ENCODE measurements around the gene PLSCR5.

Gene PLSCR5

GRCh38 chr3:146585156-146585555 is 20.0 kb downstream of the PLSCR5 start:
- DNase-seq (ENCODE audit: low read depth): no peak

GRCh38 chr3:146581951-146582467 is 23.1 kb downstream of the PLSCR5 start:
- DNase-seq (ENCODE audit: low read depth): no peak

DNA sequence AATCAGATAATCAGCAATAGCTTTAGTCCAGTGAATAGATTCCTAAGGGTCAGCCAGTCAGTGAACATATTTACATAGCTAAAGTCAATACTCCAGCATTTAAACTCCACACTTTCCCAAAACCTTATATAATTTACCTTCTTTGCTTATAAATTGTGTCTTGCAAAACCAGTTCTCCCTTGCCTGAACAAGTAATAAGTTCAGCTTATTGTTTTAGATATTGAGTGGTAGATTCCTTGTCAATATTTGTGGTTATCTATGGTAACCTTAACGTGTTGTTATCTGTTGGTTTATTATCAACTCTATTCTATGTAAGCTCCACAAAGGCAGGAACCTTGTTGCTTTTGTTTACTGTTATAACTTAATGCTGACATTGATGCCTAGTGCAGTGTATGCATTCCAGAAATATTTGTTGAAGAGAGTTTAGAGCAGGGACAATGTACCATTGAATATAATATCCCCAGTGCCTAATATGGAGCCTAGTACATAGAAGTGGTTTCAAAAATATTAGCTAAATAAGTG is 24.0 kb downstream of the PLSCR5 start:
- DNase-seq (ENCODE audit: low read depth): no peak

DNA sequence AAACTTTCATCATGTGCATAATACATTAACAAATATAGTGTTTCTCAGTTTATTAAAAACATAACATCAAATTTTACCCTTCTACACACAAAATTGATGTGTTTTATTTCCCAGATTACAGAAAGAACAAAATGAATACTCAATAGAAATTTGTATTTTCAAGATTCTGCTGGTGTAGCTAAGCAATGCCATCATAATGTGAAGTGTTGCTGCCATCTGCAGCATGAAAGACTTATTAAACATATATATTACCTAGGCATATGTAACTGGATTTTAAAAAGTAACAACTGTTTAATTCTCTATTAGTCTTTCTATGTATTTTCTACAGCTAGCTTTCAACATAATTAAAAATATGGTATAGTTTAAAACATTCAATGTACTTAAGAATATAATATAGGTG is 27.5 kb downstream of the PLSCR5 start:
- DNase-seq (ENCODE audit: low read depth): no peak

DNA sequence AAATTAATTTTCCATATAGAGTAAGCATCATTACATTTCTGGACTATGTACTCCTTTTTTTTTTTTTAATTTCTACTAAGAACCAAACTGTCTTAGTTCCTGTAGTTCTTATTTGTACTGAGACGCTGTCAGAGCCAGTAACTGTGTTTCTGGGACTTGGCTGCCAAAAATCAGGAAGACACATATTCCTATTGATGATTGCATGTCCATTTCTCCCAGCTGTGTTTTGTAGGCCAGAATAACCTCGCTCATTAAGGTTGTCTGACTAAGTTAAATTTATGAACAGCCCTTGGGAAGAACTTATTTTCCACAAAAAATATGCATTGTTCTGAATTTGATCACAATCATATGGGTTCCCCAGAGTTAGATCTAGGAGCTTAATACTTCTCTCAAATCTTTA is 29.5 kb downstream of the PLSCR5 start:
- DNase-seq (ENCODE audit: low read depth): no peak

DNA sequence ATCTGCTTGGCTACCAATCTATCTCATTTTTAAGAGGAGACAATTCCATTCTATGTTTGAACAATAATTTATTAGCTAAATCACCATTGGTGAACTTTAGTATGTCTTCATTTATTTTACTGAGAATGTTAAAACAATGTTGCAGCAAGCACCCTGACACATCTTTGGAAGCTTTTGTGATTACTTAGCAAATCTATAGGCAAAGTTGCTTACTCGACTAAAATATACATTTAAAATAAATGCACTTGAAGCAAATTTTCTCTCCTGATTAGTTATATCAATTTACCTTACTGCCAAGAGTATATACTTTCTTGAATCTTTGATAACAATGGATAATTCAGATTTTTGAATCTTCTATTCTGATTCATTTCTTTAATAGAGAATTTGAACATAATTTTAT is 31.0 kb downstream of the PLSCR5 start:
- no peak for DNase-seq (ENCODE audit: low read depth)

GRCh38 chr3:146569314-146569713 is 35.8 kb downstream of the PLSCR5 start:
- DNase-seq (ENCODE audit: low read depth): no peak

DNA sequence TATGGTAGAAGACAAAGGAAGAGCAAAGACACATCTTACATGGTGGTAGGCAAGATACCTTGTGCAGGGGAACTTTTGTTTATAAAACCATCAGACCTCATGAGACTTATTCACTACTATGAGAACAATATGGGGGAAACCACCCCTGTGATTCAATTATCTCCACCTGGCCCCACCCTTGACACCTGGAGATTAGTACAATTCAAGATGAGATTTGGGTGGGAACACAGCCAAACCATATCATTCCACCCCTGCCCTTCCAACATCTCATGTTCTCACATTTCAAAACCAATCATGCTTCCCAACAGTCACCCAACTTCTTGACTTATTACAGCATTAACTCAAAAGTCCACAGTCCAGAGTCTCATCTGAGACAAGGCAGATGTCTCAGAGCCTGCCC is 39.0 kb downstream of the PLSCR5 start:
- no peak for DNase-seq (ENCODE audit: low read depth)

DNA sequence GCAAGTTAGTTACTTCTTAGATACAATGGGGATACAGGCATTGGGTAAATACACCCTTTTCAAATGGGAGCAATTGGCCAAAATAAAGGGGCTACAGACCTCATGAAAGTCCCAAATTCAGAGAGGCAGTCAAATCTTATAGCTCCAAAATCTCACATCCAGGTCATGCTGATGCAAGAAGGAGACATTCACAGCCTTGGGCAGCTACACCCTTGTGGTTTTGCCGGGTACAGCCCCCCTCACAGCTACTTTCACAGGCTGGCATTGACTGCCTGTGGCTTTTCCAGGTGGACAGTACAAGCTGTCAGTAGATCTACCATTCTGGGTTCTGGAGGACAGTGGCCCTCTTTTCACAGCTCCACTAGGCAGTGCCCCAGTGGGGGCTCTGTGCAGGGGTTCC is 43.3 kb downstream of the PLSCR5 start:
- DNase-seq (ENCODE audit: low read depth): no peak

- DNase-seq (ENCODE audit: low read depth): no peak
These were observed 43.7 kb downstream of the PLSCR5 start for GRCh38 chr3:146561463-146561862.

- DNase-seq (ENCODE audit: low read depth): no peak
These were observed 44.5 kb downstream of the PLSCR5 start for GRCh38 chr3:146560678-146561077.

- no peak for DNase-seq (ENCODE audit: low read depth)
These were observed 45.8 kb downstream of the PLSCR5 start for GRCh38 chr3:146559388-146559787.

DNA sequence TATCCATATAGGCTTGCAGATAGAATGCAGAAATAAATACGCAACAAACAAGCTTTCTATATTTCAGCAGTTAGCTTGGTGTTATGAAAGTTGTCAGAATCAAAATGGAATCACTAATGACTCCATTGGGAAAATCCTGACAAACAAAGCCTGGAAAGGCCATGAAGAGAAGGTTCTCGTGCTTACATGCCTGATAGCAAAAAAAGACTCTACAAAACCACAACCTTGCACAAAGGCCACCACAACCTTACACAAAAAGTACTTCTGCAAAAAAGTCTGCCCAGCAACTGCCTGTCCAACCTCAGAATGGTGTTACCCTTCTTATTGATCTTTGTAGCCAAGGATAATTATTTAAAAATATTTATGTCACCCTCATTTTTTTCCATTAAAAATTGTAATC is 46.4 kb downstream of the PLSCR5 start:
- no peak for DNase-seq (ENCODE audit: low read depth)

- no peak for DNase-seq (ENCODE audit: low read depth)
These were observed 47.4 kb downstream of the PLSCR5 start for GRCh38 chr3:146557745-146558144.

DNA sequence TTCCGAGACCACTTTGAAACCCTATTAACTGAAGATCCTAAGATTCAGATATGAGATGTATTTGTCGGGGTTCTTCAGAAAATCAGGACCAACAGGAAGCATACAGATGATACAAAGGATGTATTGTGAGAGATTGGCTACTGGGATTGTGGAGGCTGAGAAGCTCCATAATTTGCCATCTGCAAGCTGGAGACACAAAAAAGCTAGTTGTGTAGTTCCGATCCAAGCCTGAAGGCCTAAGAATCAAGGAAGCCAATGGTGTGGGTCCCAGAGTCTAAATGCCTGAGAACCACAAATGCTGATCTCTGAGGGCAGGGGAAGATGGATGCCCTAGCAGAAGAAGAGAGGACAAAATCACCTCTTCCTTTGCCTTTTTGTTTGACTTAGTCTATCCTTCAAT is 49.8 kb downstream of the PLSCR5 start:
- DNase-seq (ENCODE audit: low read depth): no peak

DNA sequence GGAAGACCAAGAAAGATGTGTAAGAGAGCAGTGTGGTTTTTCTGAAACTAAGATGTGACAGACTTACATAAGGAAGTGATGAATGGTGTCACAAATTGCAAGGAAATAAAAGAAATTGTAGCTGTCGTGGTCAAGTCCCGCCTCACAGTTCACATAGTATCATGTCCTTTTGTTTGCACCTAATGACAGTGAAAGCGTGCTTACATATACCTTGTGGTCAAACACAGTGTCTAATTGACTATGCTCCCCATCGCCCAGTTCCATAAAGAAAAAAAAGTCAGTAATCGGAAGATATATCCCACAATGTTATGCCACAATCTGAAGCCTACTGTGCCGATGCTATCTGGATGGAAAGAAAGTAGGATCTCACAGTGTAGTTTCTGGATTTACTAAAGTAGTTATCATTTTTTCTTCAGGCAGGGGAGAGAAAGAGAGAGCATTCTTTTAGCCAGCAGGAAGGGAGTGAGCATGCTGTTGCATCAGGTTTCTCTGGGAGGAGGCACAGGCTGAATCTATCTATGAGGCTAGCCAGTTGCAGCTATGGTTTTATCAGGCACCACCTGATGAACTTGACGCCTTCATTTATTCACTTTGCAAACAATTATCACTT is 50.9 kb downstream of the PLSCR5 start:
- no peak for DNase-seq (ENCODE audit: low read depth)

- no peak for DNase-seq (ENCODE audit: low read depth)
These were observed 54.2 kb downstream of the PLSCR5 start for GRCh38 chr3:146550743-146551510.

DNA sequence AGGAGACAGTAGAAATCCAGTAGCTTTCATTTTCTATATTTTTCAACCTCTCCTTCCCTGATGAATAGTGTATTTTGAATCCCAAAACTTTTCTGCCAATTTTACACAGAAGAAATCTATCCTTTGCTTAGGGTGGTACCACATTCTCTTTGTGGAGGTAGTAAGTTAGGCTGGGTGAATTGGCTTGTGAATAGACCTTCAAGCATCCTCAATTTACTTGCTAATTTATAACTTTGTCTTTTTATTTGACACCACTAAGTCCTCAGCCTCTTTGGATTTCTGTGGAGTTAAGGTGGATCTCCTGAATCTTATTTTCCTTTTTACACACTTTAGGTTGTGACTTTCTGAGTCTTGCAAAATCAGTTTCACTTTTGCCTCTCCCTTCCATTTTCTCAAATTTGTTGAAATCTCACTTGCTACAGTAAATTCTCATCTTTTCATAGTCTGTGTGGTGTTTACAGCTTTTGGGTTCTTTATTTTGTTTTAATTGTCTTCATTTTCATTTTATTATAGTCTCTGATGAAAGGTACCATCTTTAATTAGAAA is 55.0 kb downstream of the PLSCR5 start:
- DNase-seq (ENCODE audit: low read depth): no peak

DNA sequence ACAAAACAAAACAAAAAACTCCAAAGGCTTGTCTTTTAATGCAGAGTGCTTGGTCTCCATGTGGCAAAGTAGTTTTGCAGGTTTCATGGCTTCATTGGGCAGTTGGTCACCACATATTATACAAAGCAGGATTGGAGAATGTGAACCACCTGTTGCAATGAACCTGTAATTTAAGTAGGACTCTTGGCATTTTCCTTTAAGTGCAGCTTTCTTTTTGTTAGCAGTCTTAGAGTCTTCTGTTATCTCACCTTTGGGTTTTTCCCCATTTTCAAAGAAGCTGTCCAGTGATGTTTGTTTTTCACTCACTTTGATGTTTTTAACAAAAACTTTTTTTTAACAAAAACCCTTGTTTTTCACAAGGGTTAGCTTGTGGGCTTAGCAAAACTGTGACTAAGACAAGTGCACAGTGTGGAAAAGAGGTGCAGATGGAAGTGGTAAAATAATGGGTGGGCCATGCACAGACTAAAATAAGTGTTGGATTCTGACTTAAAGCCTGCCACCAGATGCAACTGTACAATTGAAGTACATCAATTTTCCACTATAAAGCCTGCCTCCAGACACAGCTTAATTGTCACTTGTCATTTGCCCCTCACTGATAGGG is 57.8 kb downstream of the PLSCR5 start:
- no peak for DNase-seq (ENCODE audit: low read depth)

- no peak for DNase-seq (ENCODE audit: low read depth)
These were observed 58.7 kb downstream of the PLSCR5 start for GRCh38 chr3:146546366-146546965.

DNA sequence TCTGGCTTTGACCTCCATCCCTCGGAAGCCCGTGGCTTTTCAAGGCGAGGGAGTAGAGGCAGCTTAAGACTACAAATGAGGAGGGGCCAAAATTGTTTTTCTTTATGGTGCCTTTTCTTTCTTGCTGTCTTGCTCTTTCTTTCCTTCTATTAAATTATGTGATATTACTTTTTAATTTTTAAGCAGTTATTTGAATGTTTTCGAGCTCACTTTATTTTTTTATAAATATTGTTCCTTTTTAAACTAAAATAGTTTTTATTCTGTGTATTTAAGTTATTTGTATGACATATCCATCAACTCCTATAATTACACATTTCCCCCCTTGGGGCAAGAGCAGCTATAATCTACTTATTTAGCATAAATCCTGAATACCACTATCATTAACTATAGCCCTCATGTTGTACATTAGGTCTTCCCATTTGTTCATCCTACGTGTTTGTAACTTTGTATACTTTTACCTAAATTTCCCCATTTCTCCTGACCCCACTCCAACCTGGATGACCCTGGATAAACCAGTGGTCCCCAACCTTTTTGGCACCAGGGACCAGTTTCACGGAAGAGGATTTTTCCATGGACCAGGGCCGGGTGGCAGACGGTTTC is 60.1 kb downstream of the PLSCR5 start:
- no peak for DNase-seq (ENCODE audit: low read depth)
